ENCODE data around the gene ALG14. TPM values are rescaled to one million over a fixed set of nuclear protein-coding genes. Genes with fewer than 3 reads are reported as not detected.
"Not testable (repeated sequence)": the region's sequence is repeated elsewhere in the genome, so short reads cannot be mapped to it uniquely, and the experiment has no call there.

ALG14 gene
- total RNA-seq, 2 donors from 2014 or later = 11.4 to 19.4 TPM

- no peaks in the 10 kb centered on the region for H3K9me3 ChIP-seq
- H3K27me3 ChIP-seq = no peaks in the 10 kb centered on the region
- H3K27ac ChIP-seq = no peak overlapping the region
- intact Hi-C loops (cut with DNase I) = no loop called here
- DNase-seq = no peak
- H3K4me3 ChIP-seq = no peak overlapping the region
- no peak overlapping the region for H3K9ac ChIP-seq (ENCODE audit: low read depth in 2 of 2, low read length in 2 of 2)
- TF ChIP-seq, protein P1, sequence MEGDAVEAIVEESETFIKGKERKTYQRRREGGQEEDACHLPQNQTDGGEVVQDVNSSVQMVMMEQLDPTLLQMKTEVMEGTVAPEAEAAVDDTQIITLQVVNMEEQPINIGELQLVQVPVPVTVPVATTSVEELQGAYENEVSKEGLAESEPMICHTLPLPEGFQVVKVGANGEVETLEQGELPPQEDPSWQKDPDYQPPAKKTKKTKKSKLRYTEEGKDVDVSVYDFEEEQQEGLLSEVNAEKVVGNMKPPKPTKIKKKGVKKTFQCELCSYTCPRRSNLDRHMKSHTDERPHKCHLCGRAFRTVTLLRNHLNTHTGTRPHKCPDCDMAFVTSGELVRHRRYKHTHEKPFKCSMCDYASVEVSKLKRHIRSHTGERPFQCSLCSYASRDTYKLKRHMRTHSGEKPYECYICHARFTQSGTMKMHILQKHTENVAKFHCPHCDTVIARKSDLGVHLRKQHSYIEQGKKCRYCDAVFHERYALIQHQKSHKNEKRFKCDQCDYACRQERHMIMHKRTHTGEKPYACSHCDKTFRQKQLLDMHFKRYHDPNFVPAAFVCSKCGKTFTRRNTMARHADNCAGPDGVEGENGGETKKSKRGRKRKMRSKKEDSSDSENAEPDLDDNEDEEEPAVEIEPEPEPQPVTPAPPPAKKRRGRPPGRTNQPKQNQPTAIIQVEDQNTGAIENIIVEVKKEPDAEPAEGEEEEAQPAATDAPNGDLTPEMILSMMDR (IDR thresholded peaks at IDR 0.05) = no peak
- H3K4me1 ChIP-seq = no peaks in the 10 kb centered on the region
- H3K36me3 ChIP-seq = no peaks in the 10 kb centered on the region
These were observed 15.4 kb downstream of the ALG14 start for GRCh38 chr1:95057351-95057750.

DNA sequence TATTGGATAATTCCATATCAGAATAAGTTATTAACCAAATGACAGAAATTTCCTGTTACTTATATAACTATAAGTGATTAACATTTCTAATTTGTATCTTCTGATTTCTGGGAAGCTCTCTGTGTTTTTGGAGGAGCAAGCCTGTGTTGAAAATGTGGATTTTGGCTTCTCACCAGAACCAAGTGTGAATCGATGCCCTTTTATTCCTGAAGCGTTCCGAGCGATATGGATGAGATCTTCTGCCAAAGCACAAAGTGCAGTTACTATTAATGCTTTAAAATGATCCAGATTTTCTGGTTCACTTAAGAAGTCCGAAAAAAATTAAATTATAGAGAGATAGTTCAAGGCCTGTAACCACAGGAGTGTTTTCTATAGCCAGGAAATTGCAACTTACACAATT lies 22.8 kb downstream of the ALG14 start:
- H3K9ac ChIP-seq (ENCODE audit: low read depth in 2 of 2, low read length in 2 of 2) = no peak overlapping the region
- intact Hi-C loops (cut with DNase I) = no loop called here
- TF ChIP-seq, protein P1 (IDR thresholded peaks at IDR 0.05) = no peak
- H3K36me3 ChIP-seq = no peaks in the 10 kb centered on the region
- DNase-seq = no peak
- no peaks in the 10 kb centered on the region for H3K9me3 ChIP-seq
- H3K27ac ChIP-seq = no peak overlapping the region
- H3K4me3 ChIP-seq = no peak overlapping the region
- no peaks in the 10 kb centered on the region for H3K27me3 ChIP-seq
- H3K4me1 ChIP-seq = no peaks in the 10 kb centered on the region

- H3K36me3 ChIP-seq = no peaks in the 10 kb centered on the region
- no peaks in the 10 kb centered on the region for H3K9me3 ChIP-seq
- H3K27ac ChIP-seq = no peak overlapping the region
- TF ChIP-seq, protein P1 (IDR thresholded peaks at IDR 0.05) = no peak
- H3K4me1 ChIP-seq = no peaks in the 10 kb centered on the region
- H3K9ac ChIP-seq (ENCODE audit: low read depth in 2 of 2, low read length in 2 of 2) = no peak overlapping the region
- no peaks in the 10 kb centered on the region for H3K27me3 ChIP-seq
- intact Hi-C loops (cut with DNase I) = no loop called here
- DNase-seq = no peak
- H3K4me3 ChIP-seq = no peak overlapping the region
These were observed 24.4 kb downstream of the ALG14 start for GRCh38 chr1:95048317-95048716.

- H3K27me3 ChIP-seq; intact Hi-C loops (cut with DNase I); H3K9me3 ChIP-seq; DNase-seq; H3K27ac ChIP-seq; H3K4me1 ChIP-seq; H3K4me3 ChIP-seq; H3K9ac ChIP-seq (ENCODE audit: low read depth in 2 of 2, low read length in 2 of 2); H3K36me3 ChIP-seq: not testable (repeated sequence)
These were observed 25.1 kb downstream of the ALG14 start for GRCh38 chr1:95047624-95048023.

DNA sequence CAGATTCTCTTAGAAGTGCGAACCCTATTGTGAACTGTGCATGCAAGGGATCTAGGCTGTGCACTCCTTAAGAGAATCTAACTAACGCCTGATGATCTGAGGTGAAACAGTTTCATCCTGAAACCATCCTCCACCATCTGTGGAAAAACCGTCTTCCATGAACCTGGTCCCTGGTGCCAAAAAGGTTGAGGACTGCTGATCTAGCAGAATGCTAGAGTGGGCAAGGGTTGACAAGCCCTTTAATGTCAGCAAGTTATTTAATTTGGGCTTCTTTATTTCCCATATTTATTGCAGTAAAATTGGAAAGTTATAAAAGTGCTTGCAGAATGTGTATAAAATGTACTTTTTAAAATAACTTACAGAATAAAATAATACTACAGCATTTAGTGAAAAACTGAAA lies 26.4 kb downstream of the ALG14 start:
- no peak overlapping the region for H3K27ac ChIP-seq
- no peaks in the 10 kb centered on the region for H3K4me1 ChIP-seq
- intact Hi-C loops (cut with DNase I) = no loop called here
- no peaks in the 10 kb centered on the region for H3K27me3 ChIP-seq
- H3K4me3 ChIP-seq = no peak overlapping the region
- TF ChIP-seq, protein P1 (IDR thresholded peaks at IDR 0.05) = no peak
- H3K9ac ChIP-seq (ENCODE audit: low read depth in 2 of 2, low read length in 2 of 2) = no peak overlapping the region
- H3K9me3 ChIP-seq = no peaks in the 10 kb centered on the region
- no peaks in the 10 kb centered on the region for H3K36me3 ChIP-seq
- DNase-seq = no peak

DNA sequence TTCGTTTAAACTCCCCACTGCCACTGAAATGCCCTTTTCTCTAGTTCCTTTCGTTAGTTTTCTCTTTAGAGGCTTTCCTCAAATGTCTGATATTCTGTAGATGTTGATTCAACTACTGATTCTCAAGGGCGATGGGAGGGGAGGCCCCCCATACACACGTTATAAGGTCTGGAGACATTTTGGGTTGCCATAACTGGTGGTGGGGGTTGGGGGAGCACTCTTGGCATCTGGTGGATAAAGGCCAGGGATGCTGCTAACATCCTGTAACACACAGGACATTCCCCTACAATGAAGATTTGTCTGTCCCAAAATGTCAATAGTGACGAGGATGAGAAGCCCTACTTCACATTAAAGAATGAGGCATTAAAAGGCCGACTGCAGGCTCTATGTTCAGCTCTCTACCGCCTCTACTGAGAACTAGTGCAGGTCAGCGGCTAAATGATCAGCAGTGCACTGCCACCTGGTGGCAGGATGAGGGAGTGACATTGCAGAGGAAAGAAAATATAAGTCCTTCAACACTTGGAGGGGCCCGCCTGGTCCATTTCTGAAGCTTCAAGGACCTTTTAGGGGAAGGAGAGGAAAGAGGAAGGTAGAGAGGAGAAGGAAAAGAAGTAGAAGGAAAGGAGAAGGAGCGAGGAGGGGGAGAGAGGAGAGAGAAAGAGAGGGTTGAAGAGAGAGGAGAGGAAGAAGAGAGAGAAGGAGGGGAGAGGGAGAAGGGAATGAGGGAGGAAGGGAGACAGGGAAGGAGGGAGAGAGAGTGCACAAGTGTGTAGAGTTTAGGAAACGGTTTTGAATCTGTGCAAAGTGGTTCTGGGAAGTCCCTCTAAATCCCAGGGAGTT lies 29.4 kb downstream of the ALG14 start:
- Histone ChIP-seq H3K4me1 (no peaks in the 10 kb centered on the region), H3K36me3 (no peaks in the 10 kb centered on the region), H3K4me3 (no peak overlapping the region), H3K9ac (ENCODE audit: low read depth in 2 of 2, low read length in 2 of 2) (no peak overlapping the region), H3K27ac (peak overlapping the region; percentile 16), H3K9me3 (no peaks in the 10 kb centered on the region), H3K27me3 (no peaks in the 10 kb centered on the region)
- TF ChIP-seq, protein P1 (IDR thresholded peaks at IDR 0.05) = peak; percentile 97
- peak; percentile 86 for DNase-seq
- intact Hi-C loops (cut with DNase I) = loop anchor here (2.0 kb wide), 1 partner anchor 189 kb away; no protein-coding TSS in a partner anchor

Data from colonic mucosa (tissue), 4 donors.